ENCODE measurements around the gene AOC3.

The AOC3 gene

GRCh38 chr17:42853004-42853403 is 2.0 kb downstream of the AOC3 start:
- H3K27ac ChIP-seq (ENCODE audit: low read length): no peak overlapping the region
- no peak overlapping the region for H3K9ac ChIP-seq (ENCODE audit: low read depth, low read length)
- TF ChIP-seq EZH2 (IDR thresholded peaks at IDR 0.05; ENCODE audit: borderline replicate concordance, low read depth, low read length, severe bottlenecking): no peak
- TF ChIP-seq, protein P1, sequence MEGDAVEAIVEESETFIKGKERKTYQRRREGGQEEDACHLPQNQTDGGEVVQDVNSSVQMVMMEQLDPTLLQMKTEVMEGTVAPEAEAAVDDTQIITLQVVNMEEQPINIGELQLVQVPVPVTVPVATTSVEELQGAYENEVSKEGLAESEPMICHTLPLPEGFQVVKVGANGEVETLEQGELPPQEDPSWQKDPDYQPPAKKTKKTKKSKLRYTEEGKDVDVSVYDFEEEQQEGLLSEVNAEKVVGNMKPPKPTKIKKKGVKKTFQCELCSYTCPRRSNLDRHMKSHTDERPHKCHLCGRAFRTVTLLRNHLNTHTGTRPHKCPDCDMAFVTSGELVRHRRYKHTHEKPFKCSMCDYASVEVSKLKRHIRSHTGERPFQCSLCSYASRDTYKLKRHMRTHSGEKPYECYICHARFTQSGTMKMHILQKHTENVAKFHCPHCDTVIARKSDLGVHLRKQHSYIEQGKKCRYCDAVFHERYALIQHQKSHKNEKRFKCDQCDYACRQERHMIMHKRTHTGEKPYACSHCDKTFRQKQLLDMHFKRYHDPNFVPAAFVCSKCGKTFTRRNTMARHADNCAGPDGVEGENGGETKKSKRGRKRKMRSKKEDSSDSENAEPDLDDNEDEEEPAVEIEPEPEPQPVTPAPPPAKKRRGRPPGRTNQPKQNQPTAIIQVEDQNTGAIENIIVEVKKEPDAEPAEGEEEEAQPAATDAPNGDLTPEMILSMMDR (IDR thresholded peaks at IDR 0.05; ENCODE audit: borderline replicate concordance, extremely low read depth, low read length, poor library complexity, severe bottlenecking): no peak
- no peak overlapping the region for H3K4me3 ChIP-seq (ENCODE audit: low read depth in 1 of 2, low read length in 2 of 2)
- H3K36me3 ChIP-seq (ENCODE audit: insufficient read depth, low read length): no peaks in the 10 kb centered on the region
- H3K4me2 ChIP-seq (ENCODE audit: insufficient read depth, low read length): no peak overlapping the region
- H3K27me3 ChIP-seq (ENCODE audit: insufficient read depth, low read length, poor library complexity): peaks cover 8% of the 10 kb centered on the region
- H3K79me2 ChIP-seq (ENCODE audit: insufficient read depth, low read length): no peaks in the 10 kb centered on the region
- ATAC-seq (ENCODE audit: insufficient read depth, low read depth) (no peak), DNase-seq (no peak)
- H2AFZ ChIP-seq (ENCODE audit: low read depth, low read length): no peak overlapping the region
- no peaks in the 10 kb centered on the region; the same call in 1 of the 2 replicates for H4K20me1 ChIP-seq (ENCODE audit: insufficient read depth, low read length)
- no peaks in the 10 kb centered on the region for H3K4me1 ChIP-seq (ENCODE audit: insufficient read depth, low read length)
- no peaks in the 10 kb centered on the region for H3K9me3 ChIP-seq (ENCODE audit: insufficient read depth, low read length, severe bottlenecking)

- Histone ChIP-seq H3K4me2 (ENCODE audit: insufficient read depth, low read length) (no peak overlapping the region), H3K4me3 (ENCODE audit: low read depth in 1 of 2, low read length in 2 of 2) (no peak overlapping the region), H3K79me2 (ENCODE audit: insufficient read depth, low read length) (no peaks in the 10 kb centered on the region), H2AFZ (ENCODE audit: low read depth, low read length) (no peak overlapping the region), H3K9me3 (ENCODE audit: insufficient read depth, low read length, severe bottlenecking) (no peaks in the 10 kb centered on the region), H3K36me3 (ENCODE audit: insufficient read depth, low read length) (no peaks in the 10 kb centered on the region), H4K20me1 (ENCODE audit: insufficient read depth, low read length) (no peaks in the 10 kb centered on the region; the same call in 1 of the 2 replicates), H3K4me1 (ENCODE audit: insufficient read depth, low read length) (no peaks in the 10 kb centered on the region), H3K27me3 (ENCODE audit: insufficient read depth, low read length, poor library complexity) (peaks cover 8% of the 10 kb centered on the region), H3K27ac (ENCODE audit: low read length) (no peak overlapping the region), H3K9ac (ENCODE audit: low read depth, low read length) (no peak overlapping the region)
- DNase-seq (no peak), ATAC-seq (ENCODE audit: insufficient read depth, low read depth) (no peak)
- no peak for TF ChIP-seq EZH2 (IDR thresholded peaks at IDR 0.05; ENCODE audit: borderline replicate concordance, low read depth, low read length, severe bottlenecking)
- TF ChIP-seq, protein P1 (IDR thresholded peaks at IDR 0.05; ENCODE audit: borderline replicate concordance, extremely low read depth, low read length, poor library complexity, severe bottlenecking): no peak
Measured at GRCh38 chr17:42853597-42853967, 2.6 kb downstream of the AOC3 start.

DNA sequence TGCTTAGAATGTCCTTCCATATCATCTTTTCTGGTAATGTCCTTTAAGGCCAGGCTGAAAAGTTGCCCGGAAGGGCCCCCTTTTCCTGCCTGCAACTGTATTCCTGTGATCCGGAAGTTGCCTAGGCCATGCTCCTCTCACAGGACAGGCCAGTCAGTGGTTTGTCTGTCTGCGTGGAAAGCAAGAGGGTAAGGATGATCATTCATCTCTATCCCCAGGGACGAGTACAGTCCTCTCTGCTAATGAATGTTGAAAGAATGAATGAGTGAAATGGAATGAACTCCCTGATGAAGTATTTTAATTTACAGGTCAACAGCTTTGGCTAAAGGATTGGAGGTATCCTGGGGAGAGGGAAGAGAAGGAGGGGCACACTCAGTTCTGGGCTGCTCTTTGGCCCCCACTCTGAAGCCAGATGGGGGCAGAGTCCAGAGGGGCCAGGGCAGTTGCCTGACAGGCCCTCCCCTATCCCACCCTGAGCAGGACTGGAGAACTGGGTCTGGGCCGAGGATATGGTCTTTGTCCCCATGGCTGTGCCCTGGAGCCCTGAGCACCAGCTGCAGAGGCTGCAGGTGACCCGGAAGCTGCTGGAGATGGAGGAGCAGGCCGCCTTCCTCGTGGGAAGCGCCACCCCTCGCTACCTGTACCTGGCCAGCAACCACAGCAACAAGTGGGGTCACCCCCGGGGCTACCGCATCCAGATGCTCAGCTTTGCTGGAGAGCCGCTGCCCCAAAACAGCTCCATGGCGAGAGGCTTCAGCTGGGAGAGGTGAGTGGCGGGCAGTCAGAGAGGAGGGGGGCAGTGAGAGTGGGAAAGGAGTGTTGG is 3.2 kb downstream of the AOC3 start:
- Histone ChIP-seq H3K36me3 (ENCODE audit: insufficient read depth, low read length) (no peaks in the 10 kb centered on the region), H2AFZ (ENCODE audit: low read depth, low read length) (no peak overlapping the region), H3K4me3 (ENCODE audit: low read depth in 1 of 2, low read length in 2 of 2) (no peak overlapping the region), H3K4me2 (ENCODE audit: insufficient read depth, low read length) (no peak overlapping the region), H3K27ac (ENCODE audit: low read length) (no peak overlapping the region), H3K9ac (ENCODE audit: low read depth, low read length) (no peak overlapping the region), H3K79me2 (ENCODE audit: insufficient read depth, low read length) (no peaks in the 10 kb centered on the region), H4K20me1 (ENCODE audit: insufficient read depth, low read length) (no peaks in the 10 kb centered on the region; the same call in 1 of the 2 replicates), H3K9me3 (ENCODE audit: insufficient read depth, low read length, severe bottlenecking) (no peaks in the 10 kb centered on the region), H3K27me3 (ENCODE audit: insufficient read depth, low read length, poor library complexity) (peaks cover 8% of the 10 kb centered on the region), H3K4me1 (ENCODE audit: insufficient read depth, low read length) (no peaks in the 10 kb centered on the region)
- ATAC-seq (ENCODE audit: insufficient read depth, low read depth) (no peak), DNase-seq (no peak)
- no peak for TF ChIP-seq EZH2 (IDR thresholded peaks at IDR 0.05; ENCODE audit: borderline replicate concordance, low read depth, low read length, severe bottlenecking)
- TF ChIP-seq, protein P1 (IDR thresholded peaks at IDR 0.05; ENCODE audit: borderline replicate concordance, extremely low read depth, low read length, poor library complexity, severe bottlenecking): no peak
